Activated naive CD8-positive, alpha-beta T cell (primary cell): ENCODE results near the gene MBNL2.

Source experiments
- H3K27ac Mint-ChIP-seq: one replicate; pipeline ENCODE4 v1.8.0; 2021; ENCODE audit warnings: mixed read lengths
- H3K27me3 Mint-ChIP-seq: one replicate; pipeline ENCODE4 v1.8.0; 2021; ENCODE audit warnings: mixed read lengths
- H3K36me3 Mint-ChIP-seq: one replicate; pipeline ENCODE4 v1.8.0; 2021; ENCODE audit warnings: mixed read lengths
- H3K4me1 Mint-ChIP-seq: one replicate; pipeline ENCODE4 v1.8.0; 2021; ENCODE audit warnings: low read depth, mixed read lengths
- H3K4me3 Mint-ChIP-seq: one replicate; pipeline ENCODE4 v1.8.0; 2021; ENCODE audit warnings: mild to moderate bottlenecking, mixed read lengths
- H3K9me3 Mint-ChIP-seq: one replicate; pipeline ENCODE4 v1.8.0; 2021; ENCODE audit warnings: low read depth, mixed read lengths

The MBNL2 gene

GRCh38 chr13:97221989-97222700 lies at the start of gene MBNL2:
Gene MBNL2, plus strand, starts transcription at chr13:97222333. Its CDS starts 53,903 bp downstream, at chr13:97276236.
- Mint-ChIP-seq H3K36me3 (no peaks in the 10 kb centered on the region), H3K4me1 (peaks cover 48% of the 10 kb centered on the region), H3K4me3 (peak within 1 kb of the TSS; percentile 94), H3K27ac (peak within 1 kb of the TSS; percentile 96), H3K9me3 (no peaks in the 10 kb centered on the region), H3K27me3 (no peaks in the 10 kb centered on the region)

DNA sequence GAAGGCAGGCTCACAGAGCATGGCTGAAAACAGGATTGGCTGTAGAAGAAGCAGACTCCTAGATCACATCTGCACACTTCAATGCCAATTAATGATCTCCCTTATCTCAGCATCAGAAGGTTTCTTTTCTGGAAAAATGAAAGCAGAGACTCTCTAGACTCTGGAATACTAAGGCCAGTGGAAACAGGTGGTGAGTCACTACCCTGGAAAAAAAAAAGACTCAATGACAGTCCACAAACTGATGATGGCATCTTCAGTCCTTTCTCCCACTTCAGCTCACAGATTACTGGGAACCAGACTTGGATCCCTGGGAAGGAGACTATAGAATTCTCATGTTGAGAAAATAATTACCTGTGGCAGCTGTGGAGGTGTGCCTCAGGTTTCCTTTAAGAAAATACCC lies 47.5 kb upstream of the MBNL2 start:
- peaks cover 6% of the 10 kb centered on the region for H3K27me3 Mint-ChIP-seq
- H3K27ac Mint-ChIP-seq, result no peak overlapping the region
- no peak overlapping the region for H3K4me3 Mint-ChIP-seq
- H3K9me3 Mint-ChIP-seq, result peaks cover 4% of the 10 kb centered on the region
- H3K4me1 Mint-ChIP-seq, result no peaks in the 10 kb centered on the region
- H3K36me3 Mint-ChIP-seq, result peaks cover 8% of the 10 kb centered on the region

- no peak overlapping the region for H3K4me3 Mint-ChIP-seq
- H3K27ac Mint-ChIP-seq, result no peak overlapping the region
- peaks cover 4% of the 10 kb centered on the region for H3K9me3 Mint-ChIP-seq
- H3K4me1 Mint-ChIP-seq, result no peaks in the 10 kb centered on the region
- peaks cover 6% of the 10 kb centered on the region for H3K27me3 Mint-ChIP-seq
- H3K36me3 Mint-ChIP-seq, result peaks cover 11% of the 10 kb centered on the region
Observed at GRCh38 chr13:97175041-97175440, 47.1 kb upstream of the MBNL2 start.

- Mint-ChIP-seq H3K27me3 (peaks cover 8% of the 10 kb centered on the region), H3K27ac (no peak overlapping the region), H3K36me3 (peaks cover 8% of the 10 kb centered on the region), H3K9me3 (peaks cover 4% of the 10 kb centered on the region), H3K4me1 (no peaks in the 10 kb centered on the region), H3K4me3 (no peak overlapping the region)
Observed at GRCh38 chr13:97179501-97179900, 42.6 kb upstream of the MBNL2 start.

DNA sequence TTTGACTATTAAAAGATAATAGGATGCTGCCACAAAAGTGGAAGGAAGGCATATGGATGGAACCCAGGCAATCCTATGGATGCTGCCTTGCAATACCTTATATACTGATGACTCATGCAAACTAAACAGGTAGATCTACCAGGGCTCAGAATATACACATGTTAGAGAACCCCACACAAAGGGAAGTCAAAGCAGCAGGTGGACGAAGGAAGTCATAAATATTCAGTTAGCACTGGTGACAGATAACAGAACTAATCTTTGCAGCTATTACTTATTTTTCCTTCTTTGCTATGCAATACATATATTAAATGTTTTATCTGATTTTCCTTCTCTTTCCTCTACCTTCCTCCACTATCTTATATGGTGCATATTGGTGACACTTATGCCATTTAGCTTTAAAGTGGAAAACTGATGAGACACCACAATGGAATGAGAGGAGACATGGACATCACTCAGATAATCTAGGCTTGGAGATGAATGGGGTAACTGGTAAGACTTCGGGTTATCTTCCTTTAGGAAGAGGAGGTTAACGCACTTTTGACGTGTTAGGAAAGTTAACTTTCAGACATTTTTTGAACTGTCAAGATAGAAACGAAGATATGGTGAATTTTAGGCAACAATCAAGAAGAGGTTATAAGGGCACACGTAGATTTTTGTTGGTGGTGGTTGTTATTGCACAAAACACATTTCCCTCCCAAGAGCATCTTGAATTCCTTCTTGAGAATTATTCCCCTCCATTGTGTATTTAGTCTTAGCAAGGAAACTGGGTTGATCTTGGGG lies 39.8 kb upstream of the MBNL2 start:
- Mint-ChIP-seq H3K4me1 (no peaks in the 10 kb centered on the region), H3K27ac (no peak overlapping the region), H3K27me3 (peaks cover 3% of the 10 kb centered on the region), H3K36me3 (peaks cover 4% of the 10 kb centered on the region), H3K9me3 (no peaks in the 10 kb centered on the region), H3K4me3 (no peak overlapping the region)

GRCh38 chr13:97185291-97185690 lies 36.8 kb upstream of the MBNL2 start:
- H3K27ac Mint-ChIP-seq, result no peak overlapping the region
- H3K4me1 Mint-ChIP-seq, result peaks cover 10% of the 10 kb centered on the region
- no peak overlapping the region for H3K4me3 Mint-ChIP-seq
- H3K36me3 Mint-ChIP-seq, result no peaks in the 10 kb centered on the region
- no peaks in the 10 kb centered on the region for H3K9me3 Mint-ChIP-seq
- peaks cover 6% of the 10 kb centered on the region for H3K27me3 Mint-ChIP-seq

- Mint-ChIP-seq H3K27ac (no peak overlapping the region), H3K4me3 (no peak overlapping the region), H3K27me3 (peaks cover 6% of the 10 kb centered on the region)
Observed at GRCh38 chr13:97185751-97186150, 36.4 kb upstream of the MBNL2 start.

GRCh38 chr13:97188207-97188606 lies 33.9 kb upstream of the MBNL2 start:
- H3K27ac Mint-ChIP-seq, result no peak overlapping the region
- peaks cover 11% of the 10 kb centered on the region for H3K4me1 Mint-ChIP-seq
- H3K36me3 Mint-ChIP-seq, result no peaks in the 10 kb centered on the region
- peaks cover 4% of the 10 kb centered on the region for H3K27me3 Mint-ChIP-seq
- no peak overlapping the region for H3K4me3 Mint-ChIP-seq
- H3K9me3 Mint-ChIP-seq, result no peaks in the 10 kb centered on the region

More at GRCh38 chr13:97185751-97186150, 36.4 kb upstream of the MBNL2 start:
- Mint-ChIP-seq H3K9me3 (no peaks in the 10 kb centered on the region), H3K36me3 (no peaks in the 10 kb centered on the region), H3K4me1 (peaks cover 10% of the 10 kb centered on the region)

DNA sequence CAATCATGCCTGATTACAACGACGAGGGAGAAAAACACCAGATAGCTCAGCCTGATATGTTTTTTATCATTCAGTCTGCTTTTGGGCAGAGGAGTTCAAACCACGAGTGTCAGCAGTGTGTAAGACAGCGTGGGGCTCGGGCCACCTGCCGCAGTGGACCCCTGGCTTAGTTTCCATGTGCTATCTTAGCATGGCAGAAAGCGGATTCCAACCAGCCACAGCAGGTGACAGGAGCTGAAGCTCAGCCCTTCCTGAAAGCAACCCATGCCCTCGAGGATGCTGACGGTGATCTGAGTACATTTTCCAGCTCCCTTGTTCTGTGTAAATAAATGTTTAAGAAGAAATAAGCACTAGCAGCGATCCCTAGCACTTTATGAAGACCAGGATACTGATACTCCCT lies 32.2 kb upstream of the MBNL2 start:
- no peak overlapping the region for H3K4me3 Mint-ChIP-seq
- H3K27ac Mint-ChIP-seq, result no peak overlapping the region
- no peaks in the 10 kb centered on the region for H3K36me3 Mint-ChIP-seq
- peaks cover 3% of the 10 kb centered on the region for H3K27me3 Mint-ChIP-seq
- peaks cover 11% of the 10 kb centered on the region for H3K4me1 Mint-ChIP-seq
- no peaks in the 10 kb centered on the region for H3K9me3 Mint-ChIP-seq

DNA sequence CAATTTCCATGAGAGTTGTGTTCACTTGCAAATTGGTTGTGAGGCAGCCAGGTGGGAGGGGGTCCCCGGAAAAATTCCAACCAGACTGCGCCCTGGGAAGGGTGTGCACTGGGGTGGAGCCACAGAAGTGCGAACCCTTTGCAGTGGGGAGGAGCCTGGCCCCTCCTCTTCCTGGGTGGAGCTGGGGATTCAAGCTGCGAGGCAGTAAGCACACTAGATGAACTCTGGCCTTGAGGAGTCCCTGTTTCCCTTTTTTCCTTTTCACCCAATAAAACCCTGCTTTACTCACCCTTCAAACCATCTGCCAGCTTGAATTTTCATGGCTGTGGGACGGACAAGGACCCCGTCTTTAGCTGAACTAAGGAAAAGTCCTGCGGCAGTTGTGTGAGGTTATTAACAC lies 31.0 kb upstream of the MBNL2 start:
- Mint-ChIP-seq H3K27me3 (peaks cover 3% of the 10 kb centered on the region), H3K4me1 (peaks cover 11% of the 10 kb centered on the region), H3K4me3 (no peak overlapping the region), H3K36me3 (no peaks in the 10 kb centered on the region), H3K27ac (no peak overlapping the region), H3K9me3 (no peaks in the 10 kb centered on the region)

- Mint-ChIP-seq H3K27ac (no peak overlapping the region), H3K4me3 (no peak overlapping the region), H3K4me1 (peaks cover 11% of the 10 kb centered on the region), H3K36me3 (no peaks in the 10 kb centered on the region), H3K9me3 (no peaks in the 10 kb centered on the region), H3K27me3 (peaks cover 3% of the 10 kb centered on the region)
Observed at GRCh38 chr13:97191615-97192014, 30.5 kb upstream of the MBNL2 start.

DNA sequence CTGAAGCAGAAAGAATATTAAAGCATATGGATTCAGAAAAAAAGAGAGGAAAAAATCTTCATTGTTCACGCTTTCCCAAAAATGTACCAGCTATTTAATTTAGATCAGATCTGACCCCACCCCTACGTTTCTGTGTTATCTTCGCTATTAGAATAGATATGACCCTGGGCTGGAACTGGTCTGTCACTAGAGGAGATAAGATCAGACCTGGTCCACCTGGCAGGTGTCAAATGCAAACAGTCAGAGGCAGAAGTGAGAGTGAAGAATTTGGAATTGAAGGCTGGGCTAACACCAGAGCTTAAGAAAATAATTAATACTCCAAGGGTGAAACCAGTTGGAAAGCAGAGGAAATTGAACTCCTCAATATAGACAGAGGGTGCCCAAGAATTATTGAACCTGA lies 30.0 kb upstream of the MBNL2 start:
- no peak overlapping the region for H3K4me3 Mint-ChIP-seq
- H3K27me3 Mint-ChIP-seq, result peaks cover 3% of the 10 kb centered on the region
- H3K27ac Mint-ChIP-seq, result no peak overlapping the region
- no peaks in the 10 kb centered on the region for H3K36me3 Mint-ChIP-seq
- no peaks in the 10 kb centered on the region for H3K9me3 Mint-ChIP-seq
- H3K4me1 Mint-ChIP-seq, result peaks cover 11% of the 10 kb centered on the region

DNA sequence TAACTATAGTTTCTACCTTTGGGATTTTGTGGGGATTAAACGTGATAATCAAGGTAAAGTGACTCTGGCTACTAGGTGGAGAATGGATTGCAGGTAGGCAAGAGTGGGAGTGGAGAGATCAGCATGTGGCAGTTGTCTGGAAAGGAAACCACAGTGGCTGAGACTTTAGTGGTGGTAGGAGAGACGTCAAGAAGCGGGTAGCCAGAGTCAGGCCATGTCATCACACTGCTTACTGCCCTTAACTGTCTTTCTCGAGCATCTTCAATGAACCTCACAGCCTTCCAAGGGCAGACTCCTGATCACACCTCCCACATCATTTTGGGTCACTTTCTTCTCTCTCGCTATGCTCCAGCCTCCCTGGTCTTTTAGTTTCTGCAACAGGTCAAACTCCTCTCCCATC lies 28.6 kb upstream of the MBNL2 start:
- Mint-ChIP-seq H3K9me3 (no peaks in the 10 kb centered on the region), H3K4me1 (peaks cover 5% of the 10 kb centered on the region), H3K27me3 (peaks cover 2% of the 10 kb centered on the region), H3K27ac (no peak overlapping the region), H3K36me3 (no peaks in the 10 kb centered on the region), H3K4me3 (no peak overlapping the region)

DNA sequence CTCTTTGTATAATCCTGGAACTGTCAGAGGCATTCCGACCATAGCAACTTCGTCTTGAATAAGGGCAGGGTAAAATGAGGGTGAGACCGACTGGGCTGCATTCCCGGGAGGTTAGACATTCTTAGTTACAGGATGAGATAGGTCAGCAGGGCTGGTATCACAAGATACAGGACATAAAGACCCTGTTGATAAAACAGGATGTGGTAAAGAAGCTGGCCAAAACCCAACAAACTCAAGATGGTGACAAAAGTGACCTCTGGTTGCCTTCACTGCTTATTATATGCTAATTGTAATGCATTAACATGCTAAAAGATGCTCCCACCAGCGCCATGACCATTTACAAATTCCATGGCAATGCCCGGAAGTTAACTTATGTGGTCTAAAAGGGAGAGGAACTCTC lies 27.7 kb upstream of the MBNL2 start:
- Mint-ChIP-seq H3K4me3 (no peak overlapping the region), H3K4me1 (peaks cover 2% of the 10 kb centered on the region), H3K36me3 (no peaks in the 10 kb centered on the region), H3K9me3 (no peaks in the 10 kb centered on the region), H3K27me3 (no peaks in the 10 kb centered on the region), H3K27ac (no peak overlapping the region)

DNA sequence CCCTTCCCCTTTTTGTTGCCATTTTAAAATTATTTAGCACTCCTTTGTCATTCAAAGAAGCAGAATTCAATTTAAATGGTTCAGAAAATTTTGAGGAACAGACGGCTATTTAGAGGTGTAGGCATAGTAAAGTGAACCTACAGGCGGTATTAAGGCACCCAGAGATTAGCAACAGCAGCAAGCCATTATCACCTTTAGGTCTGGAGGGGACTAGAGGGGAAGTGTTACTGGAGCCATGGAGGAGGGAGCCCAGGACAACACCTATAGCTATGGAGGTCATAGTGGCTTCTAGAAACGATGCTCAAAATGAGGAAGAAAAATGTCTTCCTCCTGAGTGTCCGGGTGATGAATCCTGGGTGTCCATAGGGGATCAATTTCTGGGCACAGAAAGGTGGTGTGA lies 25.8 kb upstream of the MBNL2 start:
- H3K9me3 Mint-ChIP-seq, result no peaks in the 10 kb centered on the region

More for the DNA sequence above, 25.8 kb upstream of the MBNL2 start:
- H3K27ac Mint-ChIP-seq, result no peak overlapping the region
- no peaks in the 10 kb centered on the region for H3K27me3 Mint-ChIP-seq
- H3K36me3 Mint-ChIP-seq, result no peaks in the 10 kb centered on the region
- no peak overlapping the region for H3K4me3 Mint-ChIP-seq
- H3K4me1 Mint-ChIP-seq, result peaks cover 2% of the 10 kb centered on the region
